Neural progenitor cell (in vitro differentiated cells): Measurements from ENCODE around the gene POLD4. TPM values are rescaled to one million over a fixed set of nuclear protein-coding genes. Genes with fewer than 3 reads are reported as not detected.

ENCODE experiments used
- DNase-seq: peaks from one replicate; pipeline ENCODE4 v3.0.0-alpha.2; 2016; ENCODE audit warnings: low spot score
- H2AFZ ChIP-seq: fragments of 200-600 bp; sonication (generic); replicated peaks from 2 replicates; pipeline ENCODE4 v1.6.1; 2016; ENCODE audit warnings: antibody characterized with exemption
- H3F3A ChIP-seq: fragments of 200-600 bp; sonication (generic); 2 replicates; pipeline ENCODE4 v1.6.1; 2016; ENCODE audit warnings: antibody characterized with exemption, low read depth
- H3K27ac ChIP-seq: fragments of 200-600 bp; sonication (generic); 2 replicates; pipeline ENCODE4 v1.5.1; 2016; ENCODE audit warnings: mild to moderate bottlenecking
- H3K27me3 ChIP-seq: fragments of 200-600 bp; sonication (generic); 2 replicates; pipeline ENCODE4 v1.6.1; 2016; ENCODE audit warnings: mild to moderate bottlenecking, moderate library complexity
- H3K36me3 ChIP-seq: fragments of 200-600 bp; sonication (generic); 2 replicates; pipeline ENCODE4 v1.5.1; 2016
- H3K4me1 ChIP-seq: fragments of 200-600 bp; sonication (generic); 2 replicates; pipeline ENCODE4 v1.6.1; 2016; ENCODE audit warnings: mixed run types
- H3K4me2 ChIP-seq: fragments of 200-600 bp; sonication (generic); 2 replicates; pipeline ENCODE4 v1.6.1; 2016
- H3K4me3 ChIP-seq: fragments of 200-600 bp; sonication (generic); 2 replicates; pipeline ENCODE4 v1.5.1; 2016
- H3K79me2 ChIP-seq: fragments of 200-600 bp; sonication (generic); 2 replicates; pipeline ENCODE4 v1.6.1; 2016; ENCODE audit warnings: low read depth
- H3K9ac ChIP-seq: fragments of 200-600 bp; sonication (generic); 2 replicates; pipeline ENCODE4 v1.6.1; 2016
- H3K9me3 ChIP-seq: fragments of 200-600 bp; sonication (generic); 2 replicates; pipeline ENCODE4 v1.5.1; 2016; ENCODE audit warnings: low read depth
- H4K20me1 ChIP-seq: fragments of 200-600 bp; sonication (generic); 2 replicates; pipeline ENCODE4 v1.6.1; 2016; ENCODE audit warnings: low read depth
- H3K27ac Mint-ChIP-seq: 3 replicates; pipeline ENCODE4 v1.8.0; 2021; ENCODE audit warnings: mixed read lengths
- H3K27me3 Mint-ChIP-seq: 2 replicates; pipeline ENCODE4 v1.8.0; 2022; ENCODE audit warnings: low read depth, mild to moderate bottlenecking, inconsistent platforms, moderate library complexity, mixed read lengths; ENCODE audit not compliant: insufficient read depth
- H3K36me3 Mint-ChIP-seq: 3 replicates; pipeline ENCODE4 v1.8.0; 2021; ENCODE audit warnings: mixed read lengths
- H3K4me1 Mint-ChIP-seq: 3 replicates; pipeline ENCODE4 v1.8.0; 2021; ENCODE audit warnings: mixed read lengths
- H3K4me3 Mint-ChIP-seq: 3 replicates; pipeline ENCODE4 v1.8.0; 2021; ENCODE audit warnings: mild to moderate bottlenecking, moderate library complexity, mixed read lengths
- H3K9me3 Mint-ChIP-seq: 3 replicates; pipeline ENCODE4 v1.8.0; 2020; ENCODE audit warnings: mixed read lengths
- CTCF ChIP-seq: fragments of 200-600 bp; sonication (generic); IDR thresholded peaks from 2 replicates; pipeline ENCODE4 v1.5.1; 2017; ENCODE audit warnings: antibody characterized with exemption, mild to moderate bottlenecking
- EZH2 ChIP-seq: fragments of 200-600 bp; sonication (generic); IDR thresholded peaks from 2 replicates; pipeline ENCODE4 v1.6.1; 2017; ENCODE audit warnings: antibody characterized with exemption, mild to moderate bottlenecking, moderate library complexity
- EZH2phosphoT487 ChIP-seq: fragments of 200-600 bp; sonication (generic); IDR thresholded peaks from 2 replicates; pipeline ENCODE4 v1.6.1; 2017; ENCODE audit warnings: antibody characterized with exemption
- total RNA-seq: library from RNA; depleted of rRNA; stranded (reverse); fragments of >200 nt; gene quantifications from 2 replicates; pipeline ENCODE4 v1.2.3, GENCODE V29; 2015; ENCODE audit warnings: low replicate concordance

Gene POLD4
- total RNA-seq, 1 donor from 2014 or later: 1.1 TPM

- Histone ChIP-seq H3K79me2 (no peaks in the 10 kb centered on the region), H3K9ac (no peak overlapping the region), H3F3A (no peaks in the 10 kb centered on the region), H3K9me3 (no peaks in the 10 kb centered on the region), H3K4me1 (no peaks in the 10 kb centered on the region), H4K20me1 (no peaks in the 10 kb centered on the region), H3K27me3 (no peaks in the 10 kb centered on the region), H3K27ac (no peak overlapping the region), H3K36me3 (no peaks in the 10 kb centered on the region), H3K4me3 (no peak overlapping the region), H3K4me2 (no peak overlapping the region), H2AFZ (no peak overlapping the region)
- no peaks in the 10 kb centered on the region for H3K9me3 Mint-ChIP-seq
- H3K27ac Mint-ChIP-seq: no peak overlapping the region
- H3K27me3 Mint-ChIP-seq: no peaks in the 10 kb centered on the region
- H3K4me1 Mint-ChIP-seq: no peaks in the 10 kb centered on the region
- H3K4me3 Mint-ChIP-seq: no peak overlapping the region
- H3K36me3 Mint-ChIP-seq: peaks cover 10% of the 10 kb centered on the region
- no peak for DNase-seq
- no peak for TF ChIP-seq CTCF
- TF ChIP-seq EZH2: no peak
- no peak for TF ChIP-seq EZH2phosphoT487
Observed at GRCh38 chr11:67337257-67337656, 16.1 kb downstream of the POLD4 start.

GRCh38 chr11:67332081-67332691, 21.2 kb downstream of the POLD4 start:
- H3K4me2 ChIP-seq: no peak overlapping the region
- H3K36me3 ChIP-seq: no peaks in the 10 kb centered on the region
- H3K9me3 ChIP-seq: no peaks in the 10 kb centered on the region
- Mint-ChIP-seq H3K4me3 (no peak overlapping the region), H3K27me3 (no peaks in the 10 kb centered on the region), H3K9me3 (no peaks in the 10 kb centered on the region), H3K27ac (no peak overlapping the region), H3K36me3 (peaks cover 9% of the 10 kb centered on the region), H3K4me1 (no peaks in the 10 kb centered on the region)
- no peak overlapping the region for H3K27ac ChIP-seq
- no peaks in the 10 kb centered on the region for H3K4me1 ChIP-seq
- TF ChIP-seq EZH2phosphoT487 (no peak), EZH2 (no peak), CTCF (no peak)
- H3K9ac ChIP-seq: no peak overlapping the region
- H4K20me1 ChIP-seq: no peaks in the 10 kb centered on the region
- no peaks in the 10 kb centered on the region for H3F3A ChIP-seq
- no peaks in the 10 kb centered on the region for H3K79me2 ChIP-seq
- DNase-seq: no peak
- H2AFZ ChIP-seq: no peak overlapping the region
- no peaks in the 10 kb centered on the region for H3K27me3 ChIP-seq
- H3K4me3 ChIP-seq: no peak overlapping the region

- Mint-ChIP-seq H3K4me3 (no peak overlapping the region), H3K27ac (no peak overlapping the region), H3K9me3 (no peaks in the 10 kb centered on the region), H3K4me1 (peaks cover 10% of the 10 kb centered on the region), H3K36me3 (peaks cover 10% of the 10 kb centered on the region), H3K27me3 (peaks cover 2% of the 10 kb centered on the region)
- no peaks in the 10 kb centered on the region for H3K36me3 ChIP-seq
- H3K4me2 ChIP-seq: no peak overlapping the region
- H3K27me3 ChIP-seq: peaks cover 20% of the 10 kb centered on the region
- no peaks in the 10 kb centered on the region for H3F3A ChIP-seq
- H3K4me3 ChIP-seq: no peak overlapping the region
- peaks cover 6% of the 10 kb centered on the region for H4K20me1 ChIP-seq
- no peak overlapping the region for H3K27ac ChIP-seq
- H3K4me1 ChIP-seq: peaks cover under 1% of the 10 kb centered on the region
- no peak overlapping the region for H3K9ac ChIP-seq
- H3K79me2 ChIP-seq: no peaks in the 10 kb centered on the region
- DNase-seq: no peak
- TF ChIP-seq EZH2 (no peak), EZH2phosphoT487 (no peak), CTCF (no peak)
- H3K9me3 ChIP-seq: no peaks in the 10 kb centered on the region
- H2AFZ ChIP-seq: no peak overlapping the region
Observed at GRCh38 chr11:67323526-67323925, 29.8 kb downstream of the POLD4 start.
